T-cell (primary cell): Measurements from ENCODE around the gene SLC34A3. TPM values are rescaled to one million over a fixed set of nuclear protein-coding genes. Genes with fewer than 3 reads are reported as not detected.

Experiments
- ATAC-seq, 4 experiments: fragments of 200-7000 bp in 3 of 4; fragments of 150-1000 bp in 1 of 4; cut with Tn5 transposase; replicated peaks in 1 of 4; 1 replicate in 3 of 4; 2 replicates in 1 of 4; pipeline ENCODE4 v1.10.0; 2021; ENCODE audit warnings: moderate library complexity in 3 of 4, mild to moderate bottlenecking in 2 of 4, moderate number of reproducible peaks in 1 of 4
- CTCF ChIA-PET, 2 donors: fragments of 300-600 bp; sonication (Branson Sonifier 250); formaldehyde crosslinking; loops; one replicate each; lab custom pipeline; 2022; ENCODE audit warnings: antibody characterized with exemption in 2 of 2; lab: Charles Lee
- POLR2A ChIA-PET, 2 donors: fragments of 300-600 bp; sonication (Branson Sonifier 250); formaldehyde crosslinking; loops; one replicate each; lab custom pipeline; 2022; ENCODE audit warnings: antibody characterized with exemption in 2 of 2; lab: Charles Lee
- DNase-seq, 35 experiments: peaks; one replicate each; pipeline versions ENCODE4 v3.0.0 to v3.0.0-alpha.2; 2013 to 2023
- H3K27ac ChIP-seq: one replicate; pipeline ENCODE4 v1.5.1; 2013; ENCODE audit warnings: low read length
- H3K27me3 ChIP-seq, 2 experiments: replicated peaks in 1 of 2; 1 replicate in 1 of 2; 2 replicates in 1 of 2; pipeline versions ENCODE4 v1.6.1 to v1.7.0; 2013; ENCODE audit warnings: low read length in 1 of 2, mixed read lengths in 1 of 2; ENCODE audit not compliant: control insufficient read depth in 2 of 2, insufficient read depth in 2 of 2; ENCODE audit errors: extremely low read depth in 1 of 2
- H3K36me3 ChIP-seq, 2 donors: 1 replicate in 1 of 2; 2 replicates in 1 of 2; pipeline versions ENCODE4 v1.6.1 to v1.7.0; 2013; ENCODE audit warnings: low read length in 1 of 2; ENCODE audit not compliant: control insufficient read depth in 2 of 2, insufficient read depth in 1 of 2; ENCODE audit errors: extremely low read depth in 1 of 2
- H3K4me1 ChIP-seq, 2 experiments: 1 replicate in 1 of 2; 2 replicates in 1 of 2; pipeline versions ENCODE4 v1.6.1 to v1.7.0; 2013; ENCODE audit warnings: low read length in 2 of 2, mixed read lengths in 1 of 2; ENCODE audit not compliant: insufficient read depth in 2 of 2, control insufficient read depth in 1 of 2; ENCODE audit errors: extremely low read depth in 1 of 2
- H3K4me3 ChIP-seq, 2 donors: 1 replicate in 1 of 2; 2 replicates in 1 of 2; pipeline versions ENCODE4 v1.5.1 to v1.7.0; 2013; ENCODE audit warnings: mild to moderate bottlenecking in 2 of 2, low read length in 1 of 2, moderate library complexity in 1 of 2; ENCODE audit not compliant: control insufficient read depth in 1 of 2; ENCODE audit errors: extremely low read depth in 1 of 2
- H3K9me3 ChIP-seq: 2 replicates; pipeline ENCODE4 v1.7.0; 2013
- H3K27ac Mint-ChIP-seq, 2 donors: one replicate each; pipeline ENCODE4 v1.8.0; 2020 to 2021; ENCODE audit warnings: mild to moderate bottlenecking in 2 of 2, mixed read lengths in 2 of 2
- H3K27me3 Mint-ChIP-seq, 2 donors: one replicate each; pipeline ENCODE4 v1.8.0; 2021 to 2022; ENCODE audit warnings: mixed read lengths in 2 of 2
- H3K36me3 Mint-ChIP-seq: one replicate; pipeline ENCODE4 v1.8.0; 2021; ENCODE audit warnings: mixed read lengths
- H3K4me1 Mint-ChIP-seq, 3 donors: one replicate each; pipeline ENCODE4 v1.8.0; 2020 to 2022; ENCODE audit warnings: mixed read lengths in 3 of 3, mild to moderate bottlenecking in 1 of 3
- H3K4me3 Mint-ChIP-seq, 3 donors: one replicate each; pipeline ENCODE4 v1.8.0; 2020 to 2022; ENCODE audit warnings: mild to moderate bottlenecking in 3 of 3, mixed read lengths in 3 of 3, moderate library complexity in 3 of 3
- H3K9me3 Mint-ChIP-seq, 3 donors: one replicate each; pipeline ENCODE4 v1.8.0; 2020 to 2022; ENCODE audit warnings: mixed read lengths in 3 of 3
- WGBS: methylation state at CpG from one replicate; pipeline ENCODE4 v1.1.5; 2013; ENCODE audit warnings: missing lambda C conversion rate; ENCODE audit not compliant: insufficient coverage; 5-methylcytosine and 5-hydroxymethylcytosine counted together
- total RNA-seq, 35 experiments: library from RNA in 6 of 35; stranded (reverse) in 6 of 35; fragments of 120-200 nt in 1 of 35; gene quantifications; one replicate each; pipeline versions ENCODE4 v1.2.1 to v1.2.4 and lab custom pipeline; 2013 to 2026

Gene SLC34A3
- total RNA-seq, 5 donors from 2014 or later (not counting 1 experiment from before 2014, with no cell fraction given): not detected

GRCh38 chr9:137228506-137228967 is 2.2 kb upstream of the SLC34A3 start:
- 75% methylated on average over 24 of the region's 29 CpGs for WGBS

GRCh38 chr9:137228968-137229896 is 1.5 kb upstream of the SLC34A3 start:
- Histone ChIP-seq H3K4me3 (no peak overlapping the region), H3K4me1 (peaks cover 0 to 13% of the 10 kb centered on the region in 2 experiments), H3K27me3 (peaks cover 0 to 67% of the 10 kb centered on the region in 2 experiments), H3K9me3 (no peaks in the 10 kb centered on the region), H3K27ac (no peak overlapping the region), H3K36me3 (no peaks in the 10 kb centered on the region)
- POLR2A ChIA-PET: no interaction called here
- WGBS: 83% methylated on average over 24 of the region's 27 CpGs
- no peak for DNase-seq
- Mint-ChIP-seq H3K9me3 (no peaks in the 10 kb centered on the region), H3K27ac (no peak overlapping the region), H3K4me1 (peaks cover 2 to 6% (median 4%) of the 10 kb centered on the region in 3 donors), H3K36me3 (no peaks in the 10 kb centered on the region), H3K27me3 (peaks cover 4 to 12% of the 10 kb centered on the region in 2 donors), H3K4me3 (no peak overlapping the region)
- CTCF ChIA-PET: no interaction called here
- no peak for ATAC-seq

More at GRCh38 chr9:137228506-137228967, 2.2 kb upstream of the SLC34A3 start:
- no peak overlapping the region for H3K4me3 ChIP-seq
- no peak for ATAC-seq
- no peaks in the 10 kb centered on the region for H3K36me3 ChIP-seq
- peaks cover 0 to 20% of the 10 kb centered on the region in 2 experiments for H3K4me1 ChIP-seq
- Mint-ChIP-seq H3K9me3 (no peaks in the 10 kb centered on the region), H3K36me3 (no peaks in the 10 kb centered on the region), H3K27ac (no peak overlapping the region), H3K27me3 (peaks cover 4 to 12% of the 10 kb centered on the region in 2 donors), H3K4me1 (peaks cover 4 to 6% (median 5%) of the 10 kb centered on the region in 3 donors), H3K4me3 (no peak overlapping the region)
- no peak for DNase-seq
- ChIA-PET POLR2A (no interaction called here), CTCF (interaction anchor here in 1 of 2 donors (1.7 kb wide), 1 partner anchor 133 kb away, joined by 8 read pairs; no protein-coding TSS in a partner anchor)
- H3K9me3 ChIP-seq: no peaks in the 10 kb centered on the region
- H3K27me3 ChIP-seq: peaks cover 0 to 67% of the 10 kb centered on the region in 2 experiments
- H3K27ac ChIP-seq: no peak overlapping the region

- ChIA-PET CTCF (no interaction called here), POLR2A (no interaction called here)
- peaks cover 0 to 75% of the 10 kb centered on the region in 2 experiments for H3K27me3 ChIP-seq
- H3K27ac ChIP-seq: no peak overlapping the region
- 73% methylated on average over 24 of the region's 31 CpGs for WGBS
- no peaks in the 10 kb centered on the region for H3K9me3 Mint-ChIP-seq
- H3K4me1 Mint-ChIP-seq: peaks cover 2 to 7% (median 6%) of the 10 kb centered on the region in 3 donors
- H3K4me3 ChIP-seq: no peak overlapping the region
- H3K4me1 ChIP-seq: peaks cover 0 to 8% of the 10 kb centered on the region in 2 experiments
- ATAC-seq: no peak
- H3K4me3 Mint-ChIP-seq: no peak overlapping the region
- H3K36me3 Mint-ChIP-seq: no peaks in the 10 kb centered on the region
- no peak overlapping the region for H3K27ac Mint-ChIP-seq
- H3K9me3 ChIP-seq: no peaks in the 10 kb centered on the region
- DNase-seq: no peak
- peaks cover 4 to 16% of the 10 kb centered on the region in 2 donors for H3K27me3 Mint-ChIP-seq
- no peaks in the 10 kb centered on the region for H3K36me3 ChIP-seq
These were observed 597 bp upstream of the SLC34A3 start for GRCh38 chr9:137229903-137230704.

- H3K4me3 Mint-ChIP-seq: no peak overlapping the region
- 85% methylated on average over 11 of the region's 23 CpGs for WGBS
- no peaks in the 10 kb centered on the region for H3K9me3 ChIP-seq
- no peak overlapping the region for H3K27ac ChIP-seq
- ChIA-PET POLR2A (no interaction called here), CTCF (no interaction called here)
- no peaks in the 10 kb centered on the region for H3K36me3 ChIP-seq
- peaks cover 0 to 17% of the 10 kb centered on the region in 2 experiments for H3K4me1 ChIP-seq
- H3K4me1 Mint-ChIP-seq: peaks cover 2 to 12% (median 6%) of the 10 kb centered on the region in 3 donors
- ATAC-seq (no peak), DNase-seq (no peak)
- H3K9me3 Mint-ChIP-seq: no peaks in the 10 kb centered on the region
- H3K4me3 ChIP-seq: no peak overlapping the region
- H3K27me3 Mint-ChIP-seq: peaks cover 4 to 17% of the 10 kb centered on the region in 2 donors
- no peak overlapping the region for H3K27ac Mint-ChIP-seq
- no peaks in the 10 kb centered on the region for H3K36me3 Mint-ChIP-seq
- peaks cover 0 to 80% of the 10 kb centered on the region in 2 experiments for H3K27me3 ChIP-seq
These were observed 805 bp downstream of the SLC34A3 start for GRCh38 chr9:137231372-137232039.

GRCh38 chr9:137232101-137232500 is 1.4 kb downstream of the SLC34A3 start:
- H3K27me3 ChIP-seq: peaks cover 0 to 74% of the 10 kb centered on the region in 2 experiments
- ATAC-seq: no peak
- H3K4me1 Mint-ChIP-seq: peaks cover 4 to 15% (median 6%) of the 10 kb centered on the region in 3 donors
- H3K4me1 ChIP-seq: peaks cover 3 to 23% of the 10 kb centered on the region in 2 experiments
- WGBS: 82% methylated on average over 9 of the region's 10 CpGs
- no peaks in the 10 kb centered on the region for H3K9me3 Mint-ChIP-seq
- no peaks in the 10 kb centered on the region for H3K9me3 ChIP-seq
- no peak overlapping the region for H3K4me3 ChIP-seq
- ChIA-PET CTCF (no interaction called here), POLR2A (no interaction called here)
- H3K27ac ChIP-seq: no peak overlapping the region
- DNase-seq: no peak
- H3K27ac Mint-ChIP-seq: no peak overlapping the region
- no peaks in the 10 kb centered on the region for H3K36me3 Mint-ChIP-seq
- H3K4me3 Mint-ChIP-seq: no peak overlapping the region
- H3K36me3 ChIP-seq: no peaks in the 10 kb centered on the region
- peaks cover 4 to 17% of the 10 kb centered on the region in 2 donors for H3K27me3 Mint-ChIP-seq
